A673 (cell line): ENCODE data around the gene NSMCE4A. TPM values are rescaled to one million over a fixed set of nuclear protein-coding genes. Genes with fewer than 3 reads are reported as not detected.

Experiments
- BruUV-seq: library from RNA; stranded (reverse); fragments of 400-500 nt; replicated peaks from 2 replicates; lab custom pipeline; 2021; lab: Mats Ljungman, UMichigan
- CTCF ChIA-PET: fragments of 300-600 bp; sonication (Branson Sonifier 250); formaldehyde crosslinking; loops from one replicate; lab custom pipeline; 2022; ENCODE audit warnings: antibody characterized with exemption; lab: Charles Lee
- POLR2A ChIA-PET: fragments of 300-600 bp; sonication (Branson Sonifier 250); formaldehyde crosslinking; loops from one replicate; lab custom pipeline; 2022; ENCODE audit warnings: antibody characterized with exemption; ENCODE audit not compliant: low non-redundant PET; lab: Charles Lee
- DNase-seq: peaks from one replicate; pipeline ENCODE4 v3.0.0-alpha.2; 2015; ENCODE audit warnings: low spot score
- H3K27ac ChIP-seq: fragments of 200-600 bp; sonication (generic); 2 replicates; pipeline ENCODE4 v1.5.1; 2016; ENCODE audit warnings: mixed run types, low read depth, mild to moderate bottlenecking, mixed read lengths, antibody characterized with exemption, low read length; ENCODE audit not compliant: poor library complexity, severe bottlenecking
- H3K27me3 ChIP-seq: fragments of 200-600 bp; sonication (generic); replicated peaks from 2 replicates; pipeline ENCODE4 v1.6.1; 2017; ENCODE audit warnings: mixed run types, low read depth, mild to moderate bottlenecking, mixed read lengths, antibody characterized with exemption, low read length; ENCODE audit not compliant: insufficient read depth, poor library complexity
- H3K36me3 ChIP-seq: fragments of 200-600 bp; sonication (generic); 2 replicates; pipeline ENCODE4 v1.6.1; 2016; ENCODE audit warnings: mixed run types, mild to moderate bottlenecking, mixed read lengths, antibody characterized with exemption, low read length; ENCODE audit not compliant: insufficient read depth, poor library complexity, severe bottlenecking
- H3K4me1 ChIP-seq: fragments of 200-600 bp; sonication (generic); 2 replicates; pipeline ENCODE4 v1.6.1; 2017; ENCODE audit warnings: mixed run types, mild to moderate bottlenecking, mixed read lengths, antibody characterized with exemption, low read length; ENCODE audit not compliant: insufficient read depth, poor library complexity, severe bottlenecking
- H3K4me3 ChIP-seq: fragments of 200-600 bp; sonication (generic); 2 replicates; pipeline ENCODE4 v1.5.1; 2016; ENCODE audit warnings: low read depth, mixed run types, mild to moderate bottlenecking, mixed read lengths, low read length; ENCODE audit not compliant: poor library complexity, severe bottlenecking
- H3K9me3 ChIP-seq: fragments of 200-600 bp; sonication (generic); 2 replicates; pipeline ENCODE4 v1.6.1; 2016; ENCODE audit warnings: mixed run types, low read depth, mild to moderate bottlenecking, mixed read lengths, antibody characterized with exemption, low read length; ENCODE audit not compliant: poor library complexity, severe bottlenecking
- CTCF ChIP-seq: fragments of 300-800, 200-600 bp; sonication (generic); conservative IDR thresholded peaks from 2 replicates; pipeline ENCODE4 v1.5.1; 2017; ENCODE audit warnings: low read depth, mild to moderate bottlenecking, antibody characterized with exemption, low read length, moderate library complexity, mixed read lengths
- EZH2 ChIP-seq: fragments of 200-600 bp; sonication (generic); IDR thresholded peaks from 2 replicates; pipeline ENCODE4 v1.6.1; 2017; ENCODE audit warnings: borderline replicate concordance, low read depth, mild to moderate bottlenecking, mixed read lengths, antibody characterized with exemption, low read length; ENCODE audit not compliant: poor library complexity, severe bottlenecking
- intact Hi-C: fragments of 100-400 bp; cut with micrococcal nuclease; formaldehyde crosslinking; loops from one replicate; pipeline ENCODE4 v1.10.0; 2022; ENCODE audit not compliant: unreplicated experiment
- total RNA-seq: library from RNA; stranded (reverse); gene quantifications from 2 replicates; pipeline ENCODE4 v1.2.3, GENCODE V29; 2021

NSMCE4A gene
- total RNA-seq, 1 experiment from 2014 or later = 71.7 TPM

GRCh38 chr10:121926671-121927317 is 48.2 kb downstream of the NSMCE4A start:
- intact Hi-C loops = no loop called here
- Histone ChIP-seq H3K36me3 (no peaks in the 10 kb centered on the region), H3K4me3 (peak overlapping the region; percentile 100), H3K27me3 (no peaks in the 10 kb centered on the region), H3K4me1 (peaks cover 4% of the 10 kb centered on the region), H3K9me3 (no peaks in the 10 kb centered on the region), H3K27ac (peak overlapping the region; percentile 95)
- no TSS peak for BruUV-seq
- CTCF ChIA-PET = no interaction called here
- TF ChIP-seq CTCF = no peak
- no peak for TF ChIP-seq EZH2
- POLR2A ChIA-PET = no interaction called here
- peak; percentile 35 for DNase-seq

DNA sequence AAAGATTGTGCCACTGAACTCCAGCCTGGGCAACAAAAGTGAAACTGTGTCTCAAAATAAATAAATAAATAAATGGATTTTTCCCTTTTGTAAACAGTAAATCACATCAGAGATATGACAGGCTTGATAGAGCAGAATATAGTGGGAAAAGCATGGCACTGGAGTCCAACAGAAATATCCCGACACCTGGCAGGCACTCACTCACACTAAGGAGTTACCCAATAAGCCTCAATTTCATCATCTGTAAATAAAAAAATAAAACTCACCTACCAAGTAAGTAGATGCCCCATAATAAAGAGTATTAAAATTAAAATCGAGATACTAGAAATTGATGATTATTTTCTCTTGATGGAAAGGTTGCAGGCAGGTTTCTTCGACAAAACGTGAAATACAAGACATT is 48.9 kb downstream of the NSMCE4A start:
- Histone ChIP-seq H3K27me3 (no peaks in the 10 kb centered on the region), H3K9me3 (no peaks in the 10 kb centered on the region), H3K36me3 (no peaks in the 10 kb centered on the region), H3K27ac (no peak overlapping the region), H3K4me3 (peak overlapping the region; percentile 100), H3K4me1 (peaks cover 4% of the 10 kb centered on the region)
- ChIA-PET CTCF (no interaction called here), POLR2A (no interaction called here)
- no peak for DNase-seq
- TSS peak; percentile 53 for BruUV-seq
- TF ChIP-seq EZH2 (no peak), CTCF (no peak)
- intact Hi-C loops = no loop called here

DNA sequence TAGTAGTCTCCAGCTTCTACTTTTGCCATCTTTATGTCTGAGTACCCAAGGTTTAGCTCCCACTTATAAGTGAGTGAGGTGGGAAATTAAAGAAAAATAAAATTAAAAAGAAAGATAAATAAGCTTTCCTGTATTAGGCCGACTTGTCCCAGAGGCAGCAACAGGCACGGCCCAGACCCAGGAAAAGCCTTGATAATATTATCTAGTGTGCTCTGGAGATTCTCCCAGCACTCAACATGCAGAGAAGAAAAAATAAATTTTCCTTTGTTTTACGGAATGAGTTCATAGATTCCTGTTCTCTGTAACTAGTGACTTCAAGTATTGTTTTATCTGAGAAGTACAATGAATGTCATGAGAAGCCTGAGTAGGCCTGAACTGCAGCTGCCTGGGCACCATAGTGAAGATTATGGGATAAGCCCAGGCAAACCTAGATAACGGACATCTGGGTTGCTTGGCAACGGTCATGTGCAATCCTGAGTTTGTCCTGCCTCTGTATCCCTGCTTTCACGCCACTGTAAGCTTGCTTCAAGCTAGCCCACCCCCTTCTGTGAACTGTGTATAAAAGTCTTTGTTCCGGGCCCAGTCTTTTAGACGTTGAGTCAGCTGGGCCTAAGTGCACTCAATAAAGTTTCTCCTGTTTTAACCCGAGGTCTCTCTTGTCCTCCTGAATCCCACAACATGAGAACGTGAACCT is 53.6 kb downstream of the NSMCE4A start:
- Histone ChIP-seq H3K27ac (no peak overlapping the region), H3K36me3 (no peaks in the 10 kb centered on the region), H3K9me3 (no peaks in the 10 kb centered on the region), H3K4me3 (no peak overlapping the region), H3K4me1 (peaks cover 7% of the 10 kb centered on the region), H3K27me3 (no peaks in the 10 kb centered on the region)
- no peak for TF ChIP-seq CTCF
- no peak for TF ChIP-seq EZH2
- DNase-seq = no peak
- CTCF ChIA-PET = no interaction called here
- intact Hi-C loops = no loop called here
- POLR2A ChIA-PET = no interaction called here
- BruUV-seq = no TSS peak
